H1 (cell line): ENCODE results near the gene NCCRP1. TPM values are rescaled to one million over a fixed set of nuclear protein-coding genes. Genes with fewer than 3 reads are reported as not detected.

ENCODE experiments used
- CTCF ChIA-PET: fragments of 300-600 bp; sonication (Branson Sonifier 250); formaldehyde crosslinking; loops from one replicate; lab custom pipeline; 2021; ENCODE audit not compliant: partially characterized antibody; lab: Charles Lee
- POLR2A ChIA-PET: fragments of 300-600 bp; sonication (Branson Sonifier 250); formaldehyde crosslinking; loops from one replicate; lab custom pipeline; 2021; ENCODE audit warnings: inconsistent platforms; ENCODE audit not compliant: partially characterized antibody; lab: Charles Lee
- DNase-seq, 2 experiments: peaks; one replicate each; pipeline versions ENCODE4 v3.0.0 to v3.0.0-alpha.2; 2010 to 2022; ENCODE audit warnings: low spot score in 2 of 2, low read depth in 1 of 2, mixed read lengths in 1 of 2
- FAIRE-seq: peaks from 2 replicates; lab custom pipeline; 2011; peaks lifted over from hg19 to GRCh38; lab: Jason Lieb, UNC
- H2AFZ ChIP-seq: 2 replicates; pipeline ENCODE4 v1.8.1; 2012; ENCODE audit warnings: low read length, inconsistent platforms
- H2AK5ac ChIP-seq: 2 replicates; pipeline ENCODE4 v1.6.1; 2013; ENCODE audit warnings: low read depth, low read length
- H2BK120ac ChIP-seq: replicated peaks from 2 replicates; pipeline ENCODE3; 2013; ENCODE audit warnings: low read depth, low read length, inconsistent platforms
- H2BK12ac ChIP-seq: 2 replicates; pipeline ENCODE4 v1.6.1; 2013; ENCODE audit warnings: low read depth, low read length
- H2BK15ac ChIP-seq: 2 replicates; pipeline ENCODE4 v1.6.1; 2013; ENCODE audit warnings: low read length
- H2BK20ac ChIP-seq: 2 replicates; pipeline ENCODE4 v1.6.1; 2013; ENCODE audit warnings: low read length
- H2BK5ac ChIP-seq: 2 replicates; pipeline ENCODE4 v1.6.1; 2013; ENCODE audit warnings: low read depth, low read length
- H3K14ac ChIP-seq: 2 replicates; pipeline ENCODE4 v1.6.1; 2013; ENCODE audit warnings: inconsistent platforms; ENCODE audit not compliant: insufficient read length
- H3K18ac ChIP-seq: 2 replicates; pipeline ENCODE4 v1.6.1; 2013; ENCODE audit warnings: low read length; ENCODE audit errors: extremely low read depth
- H3K23ac ChIP-seq: 2 replicates; pipeline ENCODE4 v1.6.1; 2013; ENCODE audit warnings: inconsistent platforms; ENCODE audit not compliant: insufficient read length
- H3K23me2 ChIP-seq: 2 replicates; pipeline ENCODE4 v1.6.1; 2013; ENCODE audit warnings: low read depth, low read length
- H3K27ac ChIP-seq: 2 replicates; pipeline ENCODE4 v1.6.1; 2011; ENCODE audit warnings: low read depth, low read length, inconsistent platforms
- H3K27me3 ChIP-seq, 4 experiments: replicated peaks in 1 of 4; 1 replicate in 1 of 4; 2 replicates in 3 of 4; pipeline versions ENCODE4 v1.6.1 to v1.8.1; 2011 to 2013; ENCODE audit warnings: low read length in 3 of 4, mild to moderate bottlenecking in 3 of 4, inconsistent platforms in 2 of 4, mixed read lengths in 2 of 4, moderate library complexity in 1 of 4; ENCODE audit not compliant: control insufficient read depth in 3 of 4, insufficient read depth in 3 of 4; ENCODE audit errors: extremely low read depth in 1 of 4
- H3K36me3 ChIP-seq, 4 experiments: 2 replicates each; pipeline versions ENCODE4 v1.6.1 to v1.8.1; 2011 to 2013; ENCODE audit warnings: mild to moderate bottlenecking in 4 of 4, low read length in 3 of 4, moderate library complexity in 2 of 4, control low read depth in 1 of 4, inconsistent platforms in 1 of 4; ENCODE audit not compliant: insufficient read depth in 4 of 4, control insufficient read depth in 2 of 4
- H3K4ac ChIP-seq: replicated peaks from 2 replicates; pipeline ENCODE3; 2013; ENCODE audit warnings: low read length, low read depth, mixed read lengths, inconsistent platforms; ENCODE audit not compliant: insufficient read length
- H3K4me1 ChIP-seq, 4 experiments: replicated peaks in 1 of 4; 1 replicate in 1 of 4; 2 replicates in 3 of 4; pipeline versions ENCODE4 v1.6.1 to v1.8.1; 2011 to 2013; ENCODE audit warnings: low read length in 3 of 4, inconsistent platforms in 2 of 4, mixed read lengths in 1 of 4; ENCODE audit not compliant: insufficient read depth in 4 of 4, control insufficient read depth in 3 of 4
- H3K4me2 ChIP-seq, 2 experiments: 2 replicates each; pipeline versions ENCODE4 v1.6.1 to v1.8.1; 2011 to 2013; ENCODE audit warnings: low read depth in 2 of 2, low read length in 2 of 2, control low read depth in 1 of 2, inconsistent platforms in 1 of 2, mild to moderate bottlenecking in 1 of 2; ENCODE audit not compliant: insufficient read depth in 1 of 2
- H3K4me3 ChIP-seq, 4 experiments: fragments of 200-600, 300-600 bp in 1 of 4; sonication (generic), shearing (Covaris generic), sonication (Bioruptor Twin) in 1 of 4; 2 replicates each; pipeline versions ENCODE4 v1.5.1 to v1.8.1; 2011 to 2016; ENCODE audit warnings: low read length in 4 of 4, low read depth in 3 of 4, control low read depth in 2 of 4, inconsistent platforms in 2 of 4, mild to moderate bottlenecking in 2 of 4, mixed read lengths in 1 of 4, moderate library complexity in 1 of 4; ENCODE audit not compliant: insufficient read depth in 2 of 4; ENCODE audit errors: extremely low read depth in 1 of 4
- H3K56ac ChIP-seq: replicated peaks from 2 replicates; pipeline ENCODE3; 2013; ENCODE audit warnings: low read depth, mild to moderate bottlenecking, mixed read lengths, low read length, inconsistent platforms; ENCODE audit not compliant: insufficient read length
- H3K79me1 ChIP-seq: 2 replicates; pipeline ENCODE4 v1.6.1; 2013; ENCODE audit warnings: low read depth, low read length, control low read depth
- H3K79me2 ChIP-seq, 2 experiments: 2 replicates each; pipeline versions ENCODE4 v1.6.1 to v1.8.1; 2012 to 2013; ENCODE audit warnings: low read length in 2 of 2, mild to moderate bottlenecking in 2 of 2, inconsistent platforms in 1 of 2; ENCODE audit not compliant: insufficient read depth in 2 of 2, control insufficient read depth in 1 of 2
- H3K9ac ChIP-seq, 4 experiments: replicated peaks in 1 of 4; 1 replicate in 1 of 4; 2 replicates in 3 of 4; pipeline versions ENCODE4 v1.6.1 to v1.8.1; 2011 to 2013; ENCODE audit warnings: low read depth in 3 of 4, low read length in 3 of 4, control low read depth in 2 of 4, mild to moderate bottlenecking in 2 of 4, moderate library complexity in 2 of 4, inconsistent platforms in 1 of 4; ENCODE audit errors: extremely low read depth in 1 of 4
- H3K9me3 ChIP-seq, 2 experiments: 2 replicates each; pipeline versions ENCODE4 v1.6.1 to v1.8.1; 2012 to 2013; ENCODE audit warnings: mild to moderate bottlenecking in 2 of 2, moderate library complexity in 2 of 2, control low read depth in 1 of 2, inconsistent platforms in 1 of 2, low read depth in 1 of 2, low read length in 1 of 2, mixed read lengths in 1 of 2; ENCODE audit not compliant: insufficient read depth in 2 of 2
- H4K20me1 ChIP-seq, 2 experiments: replicated peaks in 1 of 2; 2 replicates each; pipeline versions ENCODE3 to v1.8.1; 2011 to 2013; ENCODE audit warnings: inconsistent platforms in 2 of 2, low read length in 2 of 2, mild to moderate bottlenecking in 1 of 2; ENCODE audit not compliant: insufficient read depth in 2 of 2, control insufficient read depth in 1 of 2
- H4K5ac ChIP-seq: 2 replicates; pipeline ENCODE4 v1.6.1; 2013; ENCODE audit warnings: low read length, low read depth, mixed read lengths, inconsistent platforms; ENCODE audit not compliant: insufficient read length
- H4K8ac ChIP-seq: 2 replicates; pipeline ENCODE4 v1.8.0; 2013; ENCODE audit warnings: mild to moderate bottlenecking, moderate library complexity, low read length, inconsistent platforms; ENCODE audit not compliant: insufficient read depth; ENCODE audit errors: extremely low read depth
- H4K91ac ChIP-seq: replicated peaks from 2 replicates; pipeline ENCODE3; 2013; ENCODE audit warnings: low read length, mixed read lengths, inconsistent platforms; ENCODE audit not compliant: insufficient read length
- CBX5 ChIP-seq: fragments of 300-800, 300-1000 bp; sonication (generic); IDR thresholded peaks from 2 replicates; pipeline ENCODE4 v1.7.1; 2016; ENCODE audit warnings: antibody characterized with exemption, low read length, low read depth
- HDAC2 ChIP-seq, 2 experiments: fragments of 300-600 bp in 1 of 2; sonication (generic) in 1 of 2; IDR thresholded peaks; 2 replicates each; pipeline ENCODE4 v1.6.1; 2011 to 2012; ENCODE audit warnings: low read depth in 2 of 2, low read length in 2 of 2, mild to moderate bottlenecking in 2 of 2, moderate library complexity in 2 of 2, borderline replicate concordance in 1 of 2, inconsistent platforms in 1 of 2
- POLR2A ChIP-seq, 2 experiments: IDR thresholded peaks; 1 replicate in 1 of 2; 2 replicates in 1 of 2; pipeline ENCODE4 v1.6.1; 2011; ENCODE audit warnings: low read depth in 2 of 2, low read length in 2 of 2, mild to moderate bottlenecking in 2 of 2; ENCODE audit errors: control extremely low read depth in 1 of 2
- WGBS, 2 experiments: shearing (Covaris generic) in 1 of 2; methylation state at CpG; one replicate each; pipeline versions ENCODE4 v1.1.6 to v1.1.7; 2013 to 2015; ENCODE audit warnings: low lambda C conversion rate in 2 of 2, mixed read lengths in 2 of 2, inconsistent platforms in 1 of 2, low coverage in 1 of 2, missing lambda C conversion rate in 1 of 2; ENCODE audit not compliant: insufficient replicate concordance in 2 of 2, insufficient coverage in 1 of 2, insufficient read length in 1 of 2; ENCODE audit errors: extremely low coverage in 1 of 2, missing lambda C conversion rate in 1 of 2; 5-methylcytosine and 5-hydroxymethylcytosine counted together
- polyA plus RNA-seq, 7 experiments: library from polyadenylated mRNA; depleted of rRNA in 3 of 7; stranded (reverse) in 5 of 7; unstranded in 2 of 7; fragments of >200 nt in 5 of 7; fragments of 200-250 nt in 2 of 7; gene quantifications; 1 replicate in 5 of 7; 2 replicates in 1 of 7; 4 replicates in 1 of 7; pipeline versions ENCODE4 v1.2.1 to v1.2.3, GENCODE V29; 2011 to 2013; ENCODE audit warnings: missing spikeins in 2 of 7, mixed read lengths in 2 of 7
- total RNA-seq: library from RNA; stranded (reverse); fragmentation: NEBNext Ultra II Directional; extraction: Animal tissue kit (Norgen Biotek cat#: 25700); gene quantifications from 2 replicates; pipeline ENCODE4 v1.2.1, GENCODE V29; 2021

Gene NCCRP1
- total and polyA plus RNA-seq, 2 of the 8 experiments (the other 6 are each of a cell fraction or from before 2014, with no cell fraction given) = 2.8 to 7.9 TPM

GRCh38 chr19:39165857-39166256 lies 30.9 kb upstream of the NCCRP1 start:
- no peaks in the 10 kb centered on the region for H3K23me2 ChIP-seq
- H3K9ac ChIP-seq = no peak overlapping the region
- no peak overlapping the region for H3K56ac ChIP-seq
- H2BK20ac ChIP-seq = 0 out of 2 replicates have a peak overlapping the region, but pooled peaks have one; percentile 61
- H4K8ac ChIP-seq = no peak overlapping the region
- H3K4ac ChIP-seq = no peak overlapping the region
- H4K5ac ChIP-seq = no peak overlapping the region
- no peak for FAIRE-seq
- no peak overlapping the region for H3K23ac ChIP-seq
- no peak for DNase-seq
- peaks cover 0 to 5% (median 0%) of the 10 kb centered on the region in 4 experiments; a peak in 3 of 8 replicates for H3K36me3 ChIP-seq
- 0 out of 2 replicates have a peak overlapping the region, but pooled peaks have one; percentile 39 for H2AK5ac ChIP-seq
- WGBS, 2 experiments = 90% methylated on average over 7 of the region's 7 CpGs; no CpG with 5 or more reads in 1 of the 2 experiments
- peaks cover 16% of the 10 kb centered on the region for H3K79me1 ChIP-seq
- H2BK15ac ChIP-seq = no peak overlapping the region
- no peak overlapping the region for H3K4me3 ChIP-seq
- H2AFZ ChIP-seq = no peak overlapping the region
- peaks cover 0 to 14% of the 10 kb centered on the region in 2 experiments; a peak in 1 of 4 replicates for H3K79me2 ChIP-seq
- POLR2A ChIA-PET = interaction anchor here (0.9 to 1.8 kb wide), 5 partner anchors 9 to 44 kb away, joined by 3 to 5 read pairs (median 4); no protein-coding TSS in a partner anchor
- H3K4me2 ChIP-seq = no peak overlapping the region
- no peak overlapping the region for H3K27ac ChIP-seq
- no peaks in the 10 kb centered on the region for H3K9me3 ChIP-seq
- H3K14ac ChIP-seq = no peak overlapping the region
- H2BK120ac ChIP-seq = no peak overlapping the region
- CTCF ChIA-PET = interaction anchor here (0.9 to 1.7 kb wide), 6 partner anchors 12 to 60 kb away, joined by 3 to 7 read pairs (median 4); no protein-coding TSS in a partner anchor
- H2BK12ac ChIP-seq = no peak overlapping the region
- H4K91ac ChIP-seq = no peak overlapping the region
- no peaks in the 10 kb centered on the region for H3K27me3 ChIP-seq
- H3K4me1 ChIP-seq = peaks cover 2 to 35% (median 16%) of the 10 kb centered on the region in 4 experiments
- H4K20me1 ChIP-seq = peaks cover 13 to 33% of the 10 kb centered on the region in 2 experiments
- no peak overlapping the region for H2BK5ac ChIP-seq
- no peak overlapping the region for H3K18ac ChIP-seq
- TF ChIP-seq CBX5 (no peak), HDAC2 (IDR thresholded peaks at IDR 0.05; ENCODE audit: borderline replicate concordance in 1 of 2, low read depth in 2 of 2, low read length in 2 of 2) (no peak), POLR2A (IDR thresholded peaks at IDR 0.05; ENCODE audit: control extremely low read depth in 1 of 2, low read depth in 2 of 2, low read length in 2 of 2) (no peak)
